A673 (cell line): ENCODE measurements around the gene OR7C1.

Experiments used
- EZH2 ChIP-seq: fragments of 200-600 bp; sonication (generic); IDR thresholded peaks from 2 replicates; pipeline ENCODE4 v1.6.1; 2017; ENCODE audit warnings: borderline replicate concordance, low read depth, mild to moderate bottlenecking, mixed read lengths, antibody characterized with exemption, low read length; ENCODE audit not compliant: poor library complexity, severe bottlenecking
- TF ChIP-seq, protein P1 (sequence below): fragments of 300-800, 200-600 bp; sonication (generic); conservative IDR thresholded peaks from 2 replicates; pipeline ENCODE4 v1.5.1; 2017; ENCODE audit warnings: low read depth, mild to moderate bottlenecking, antibody characterized with exemption, low read length, moderate library complexity, mixed read lengths

DNA sequence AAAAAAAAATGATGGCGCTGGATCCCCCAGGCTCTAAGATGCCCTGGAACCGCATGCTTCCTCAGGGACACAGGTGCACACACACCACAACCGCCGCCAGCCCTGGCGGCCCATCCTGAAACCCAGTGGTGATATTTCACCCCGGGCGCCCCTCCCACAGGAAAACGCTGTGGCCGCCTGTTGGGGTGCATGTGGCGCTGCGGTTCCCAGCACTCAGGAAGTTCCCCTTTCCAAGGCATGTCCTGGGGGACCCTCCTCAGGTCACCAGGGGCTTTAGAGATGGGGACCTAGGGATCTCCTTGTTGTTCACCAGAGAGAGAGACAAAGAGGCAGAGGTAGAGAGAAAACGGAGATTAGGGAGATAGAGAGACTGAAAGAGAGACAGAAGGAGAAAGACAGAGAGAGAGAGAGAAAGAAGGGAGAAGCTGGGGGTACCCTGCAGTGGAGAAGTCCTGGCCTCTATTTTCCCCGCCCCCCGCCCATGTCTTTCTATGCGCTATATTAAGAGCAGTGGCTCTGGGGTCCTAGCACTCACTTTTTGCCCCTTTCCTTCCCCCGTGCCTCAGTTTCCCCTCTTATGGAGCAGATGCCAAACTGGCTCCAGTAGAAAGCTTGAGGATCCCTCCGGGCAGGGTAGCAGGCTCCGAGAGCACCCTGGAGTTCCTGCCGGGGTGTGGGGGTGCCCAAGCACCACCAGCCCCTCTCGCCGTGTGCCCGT is 59.0 kb downstream of the OR7C1 start:
- TF ChIP-seq, protein P1, sequence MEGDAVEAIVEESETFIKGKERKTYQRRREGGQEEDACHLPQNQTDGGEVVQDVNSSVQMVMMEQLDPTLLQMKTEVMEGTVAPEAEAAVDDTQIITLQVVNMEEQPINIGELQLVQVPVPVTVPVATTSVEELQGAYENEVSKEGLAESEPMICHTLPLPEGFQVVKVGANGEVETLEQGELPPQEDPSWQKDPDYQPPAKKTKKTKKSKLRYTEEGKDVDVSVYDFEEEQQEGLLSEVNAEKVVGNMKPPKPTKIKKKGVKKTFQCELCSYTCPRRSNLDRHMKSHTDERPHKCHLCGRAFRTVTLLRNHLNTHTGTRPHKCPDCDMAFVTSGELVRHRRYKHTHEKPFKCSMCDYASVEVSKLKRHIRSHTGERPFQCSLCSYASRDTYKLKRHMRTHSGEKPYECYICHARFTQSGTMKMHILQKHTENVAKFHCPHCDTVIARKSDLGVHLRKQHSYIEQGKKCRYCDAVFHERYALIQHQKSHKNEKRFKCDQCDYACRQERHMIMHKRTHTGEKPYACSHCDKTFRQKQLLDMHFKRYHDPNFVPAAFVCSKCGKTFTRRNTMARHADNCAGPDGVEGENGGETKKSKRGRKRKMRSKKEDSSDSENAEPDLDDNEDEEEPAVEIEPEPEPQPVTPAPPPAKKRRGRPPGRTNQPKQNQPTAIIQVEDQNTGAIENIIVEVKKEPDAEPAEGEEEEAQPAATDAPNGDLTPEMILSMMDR = no peak
- no peak for TF ChIP-seq EZH2
